ENCODE results near the gene NOP53.
A peak's percentile ranks its signal among the peaks of the same experiment; 100 is the strongest.
"Not testable (repeated sequence)": the region's sequence is repeated elsewhere in the genome, so short reads cannot be mapped to it uniquely, and the experiment has no call there.

The NOP53 gene

DNA sequence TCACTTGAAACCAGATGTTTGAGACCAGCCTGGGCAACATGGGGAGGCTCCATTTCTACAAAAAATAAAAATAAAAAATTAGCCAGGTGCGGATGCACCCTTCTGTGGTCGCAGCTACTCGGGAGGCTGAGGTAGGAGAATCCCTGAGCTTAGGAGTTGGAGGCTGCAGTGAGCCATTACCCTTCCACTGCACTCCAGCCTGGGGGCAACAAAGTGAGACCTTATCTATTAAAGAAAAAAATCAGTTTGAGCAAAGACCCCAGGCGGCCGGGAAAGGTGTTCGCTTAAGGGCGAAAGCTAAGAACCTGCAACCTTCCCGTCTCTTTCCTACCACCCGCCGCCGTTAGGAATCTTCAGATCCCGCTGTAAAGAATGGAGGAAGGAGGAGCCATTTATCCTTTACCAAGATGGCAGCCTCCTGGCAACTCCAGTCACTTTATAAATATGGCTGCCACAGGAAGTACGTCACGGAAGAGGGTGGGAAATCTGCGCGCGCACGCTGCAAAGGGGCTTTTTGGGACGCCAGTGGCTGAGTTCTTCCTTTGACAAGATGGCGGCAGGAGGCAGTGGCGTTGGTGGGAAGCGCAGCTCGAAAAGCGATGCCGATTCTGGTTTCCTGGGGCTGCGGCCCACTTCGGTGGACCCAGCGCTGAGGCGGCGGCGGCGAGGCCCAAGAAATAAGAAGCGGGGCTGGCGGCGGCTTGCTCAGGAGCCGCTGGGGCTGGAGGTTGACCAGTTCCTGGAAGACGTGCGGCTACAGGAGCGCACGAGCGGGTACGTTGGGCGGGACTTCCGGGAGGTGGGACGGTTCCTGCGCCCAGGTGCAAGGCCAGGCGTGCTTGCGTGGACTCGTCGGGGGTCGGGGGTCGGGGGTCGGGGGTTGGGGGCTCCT lies at the start of gene NOP53:
Gene NOP53, plus strand, starts transcription at position 537 of the 892 bp plus-strand sequence. Its CDS starts 14 bp downstream, at position 551.
- DNase-seq, result peak; percentile 98 to 99

DNA sequence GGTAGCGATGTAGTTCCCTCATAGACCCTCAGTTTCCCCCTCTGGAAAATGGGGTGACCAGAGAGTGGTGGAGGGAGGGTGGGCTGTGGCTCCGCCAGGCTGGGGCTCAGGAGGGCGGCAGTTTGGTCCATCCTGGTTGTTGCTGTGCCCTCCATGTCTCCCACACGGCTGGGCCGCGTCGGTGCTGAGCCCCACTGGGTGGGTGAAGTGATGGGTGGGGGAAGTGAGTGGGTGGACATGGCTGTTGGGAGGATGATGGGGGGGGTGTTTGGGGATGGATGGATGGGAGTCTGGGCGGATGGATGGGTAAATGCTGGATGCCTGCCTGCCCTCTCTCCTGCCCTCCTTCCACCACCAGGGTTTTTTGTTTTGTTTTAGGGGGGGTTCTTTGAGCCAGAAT lies 48.7 kb upstream of the NOP53 start:
- DNase-seq, result no peak

DNA sequence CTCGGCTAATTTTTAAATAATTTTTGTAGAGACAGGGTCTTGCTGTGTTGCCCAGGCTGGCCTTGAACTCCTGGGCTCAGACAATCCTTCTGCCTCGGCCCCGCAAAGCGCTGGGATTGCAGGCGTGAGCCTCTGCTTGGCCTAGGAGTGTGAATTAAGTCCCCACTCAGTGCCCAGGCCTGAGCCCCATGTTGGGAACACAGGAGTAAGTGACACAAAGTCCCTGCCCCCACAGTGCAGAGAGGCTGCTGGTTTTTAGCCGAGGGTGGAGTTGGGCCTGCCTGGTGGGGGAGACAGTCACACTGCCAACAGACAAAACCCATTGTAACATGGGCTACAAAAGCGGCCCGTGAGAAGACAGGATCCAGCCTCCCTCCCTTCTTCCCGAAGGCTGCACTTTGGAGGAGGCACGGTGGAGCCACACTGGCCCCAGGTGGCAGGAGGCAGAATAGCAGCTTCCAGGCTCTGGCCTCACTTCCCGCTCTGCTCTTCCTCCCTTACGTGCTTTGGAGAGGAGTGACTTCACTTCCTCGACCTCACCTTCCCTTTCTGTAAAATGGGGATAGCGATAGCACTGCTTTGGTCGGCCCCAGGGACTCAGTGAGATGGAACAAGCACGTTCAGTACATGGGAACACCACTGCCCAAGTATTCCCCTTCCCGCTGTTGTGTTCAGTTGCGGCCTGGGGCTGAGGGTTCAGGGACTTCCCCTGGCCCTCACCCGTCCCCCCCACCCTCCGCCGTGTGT lies 47.3 kb upstream of the NOP53 start:
- DNase-seq, result peak; percentile 68 to 76

DNA sequence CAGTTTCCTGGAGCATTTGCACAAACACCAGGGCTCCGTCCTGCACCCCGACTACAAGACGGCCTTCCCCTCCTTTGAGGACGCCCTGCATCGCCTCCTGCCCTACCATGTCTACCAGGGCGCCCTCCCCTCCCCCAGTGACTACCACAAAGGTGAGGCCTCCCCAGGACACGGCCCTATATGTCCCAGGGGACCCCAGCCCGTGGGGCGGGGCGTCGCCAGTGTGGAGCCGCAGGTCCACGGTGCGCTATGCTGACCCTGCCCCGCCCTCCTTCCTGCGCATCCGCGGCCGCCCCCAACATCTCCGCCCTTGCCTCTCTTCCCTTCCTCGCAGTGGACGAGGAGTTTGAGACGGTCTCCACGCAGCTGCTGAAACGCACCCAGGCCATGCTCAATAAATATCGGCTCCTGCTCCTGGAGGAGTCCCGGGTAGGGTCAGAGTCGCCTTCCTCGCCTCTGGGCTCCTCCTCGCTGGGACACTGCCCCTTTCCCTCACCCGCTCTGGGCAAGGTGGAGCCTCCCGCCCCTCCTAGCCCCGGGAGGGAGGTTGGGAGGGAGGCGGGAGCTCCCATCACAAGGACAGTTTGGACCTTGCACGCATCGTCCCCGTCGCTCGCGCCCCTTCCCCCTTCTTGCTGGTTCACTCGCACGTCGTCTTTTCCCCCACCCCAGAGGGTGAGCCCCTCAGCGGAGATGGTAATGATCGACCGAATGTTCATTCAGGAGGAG lies 46.6 kb upstream of the NOP53 start:
- no peak for DNase-seq

DNA sequence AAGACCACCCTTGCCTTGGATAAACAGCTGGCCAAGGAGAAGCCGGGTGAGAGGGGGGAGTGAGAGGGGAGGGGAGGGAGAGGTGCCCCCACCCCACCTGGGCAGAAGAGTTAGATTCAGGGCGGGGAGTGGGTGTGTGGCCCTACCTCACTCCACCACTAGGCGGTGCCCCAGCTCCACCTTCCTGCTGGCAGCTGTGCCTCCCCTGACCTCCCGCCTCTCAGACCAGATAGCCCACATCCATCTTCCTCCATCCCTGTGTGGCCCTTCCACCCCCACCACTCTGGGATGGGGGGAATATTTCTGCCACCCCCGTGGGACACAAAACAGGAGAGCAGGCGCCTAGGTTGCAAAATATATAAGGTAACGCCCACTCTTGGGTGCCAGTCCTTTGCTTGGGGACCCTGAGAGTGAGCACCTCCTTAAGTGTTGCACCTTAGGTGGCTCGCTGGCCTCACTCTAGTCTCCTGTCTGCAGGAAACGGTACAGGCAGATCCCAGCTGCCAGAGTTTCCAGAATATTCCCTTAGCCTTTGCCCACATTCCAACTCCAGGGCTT lies 45.9 kb upstream of the NOP53 start:
- DNase-seq, result peak; percentile 69 to 78

DNA sequence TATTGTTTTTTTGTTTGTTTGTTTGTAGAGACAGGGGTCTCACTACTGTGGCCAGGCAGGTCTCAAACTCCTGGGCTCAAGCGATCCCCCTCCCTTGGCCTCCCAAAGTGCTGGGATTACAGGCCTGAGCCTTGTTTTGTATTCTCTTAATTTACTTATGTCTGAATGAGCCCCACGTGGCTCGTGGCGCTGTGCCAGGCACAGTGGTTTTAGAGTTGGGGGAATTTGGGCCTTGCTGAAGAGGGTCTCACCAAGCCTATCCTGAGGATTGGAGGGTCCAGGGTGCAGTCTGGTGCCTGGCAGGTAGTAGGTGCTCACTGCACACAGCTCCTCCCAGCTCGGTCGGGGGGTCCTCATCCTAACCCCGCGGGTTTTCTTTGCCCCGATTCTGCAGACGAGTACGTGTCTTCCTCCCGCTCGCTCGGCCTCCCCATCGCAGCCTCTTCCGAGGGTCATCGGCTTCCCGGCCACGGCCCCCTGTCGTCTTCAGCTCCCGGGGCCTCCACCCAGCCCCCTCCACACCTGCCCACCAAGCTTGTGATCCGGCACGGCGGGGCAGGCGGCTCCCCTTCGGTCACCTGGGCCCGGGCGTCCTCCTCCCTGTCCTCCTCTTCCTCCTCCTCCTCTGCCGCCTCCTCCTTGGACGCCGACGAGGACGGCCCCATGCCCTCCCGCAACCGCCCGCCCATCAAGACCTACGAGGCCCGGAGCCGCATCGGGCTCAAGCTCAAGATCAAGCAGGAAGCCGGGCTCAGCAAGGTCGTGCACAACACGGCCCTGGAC lies 44.2 kb upstream of the NOP53 start:
- no peak for DNase-seq

DNA sequence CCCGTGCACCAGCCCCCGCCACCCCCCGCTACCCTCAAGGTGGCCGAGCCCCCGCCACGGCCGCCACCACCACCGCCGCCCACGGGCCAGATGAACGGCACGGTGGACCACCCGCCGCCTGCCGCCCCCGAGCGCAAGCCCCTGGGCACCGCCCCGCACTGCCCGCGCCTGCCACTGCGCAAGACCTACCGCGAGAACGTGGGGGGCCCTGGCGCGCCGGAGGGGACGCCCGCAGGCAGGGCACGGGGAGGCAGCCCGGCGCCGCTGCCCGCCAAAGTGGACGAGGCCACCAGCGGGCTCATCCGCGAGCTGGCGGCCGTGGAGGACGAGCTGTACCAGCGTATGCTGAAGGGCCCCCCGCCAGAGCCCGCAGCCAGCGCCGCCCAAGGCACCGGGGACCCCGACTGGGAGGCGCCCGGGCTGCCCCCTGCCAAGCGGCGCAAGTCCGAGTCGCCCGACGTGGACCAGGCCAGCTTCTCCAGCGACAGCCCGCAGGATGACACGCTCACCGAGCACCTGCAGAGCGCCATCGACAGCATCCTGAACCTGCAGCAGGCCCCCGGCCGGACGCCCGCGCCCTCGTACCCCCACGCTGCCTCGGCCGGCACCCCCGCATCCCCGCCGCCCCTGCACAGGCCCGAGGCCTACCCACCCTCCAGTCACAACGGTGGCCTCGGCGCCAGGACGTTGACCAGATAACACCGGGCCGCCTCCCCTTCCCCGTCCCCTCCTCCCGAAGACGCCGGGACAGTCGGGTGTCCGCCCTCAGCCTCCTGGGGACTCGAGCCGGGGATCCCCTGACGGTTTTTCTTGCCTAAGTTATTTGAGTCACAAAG lies 43.4 kb upstream of the NOP53 start:
- no peak for DNase-seq

DNA sequence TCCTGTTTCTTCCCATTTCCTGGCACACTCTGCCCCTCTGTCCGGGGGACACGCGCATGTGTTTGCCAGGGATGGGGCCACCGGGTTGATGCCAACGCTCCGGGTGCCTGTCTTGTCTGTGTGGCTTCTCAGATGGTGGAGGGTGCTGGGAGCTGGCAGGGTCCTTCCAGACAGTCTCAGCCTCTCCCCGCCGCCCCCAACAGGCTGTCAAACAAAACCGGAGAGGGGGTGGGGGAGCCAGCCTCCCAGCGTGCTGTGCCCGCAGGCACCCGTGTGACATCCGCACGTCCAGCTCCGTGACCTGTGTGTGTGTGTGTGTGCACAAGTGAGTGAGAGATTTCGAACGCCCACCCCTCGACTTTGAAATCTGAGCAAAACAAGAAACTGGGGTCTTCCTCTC lies 42.7 kb upstream of the NOP53 start:
- no peak for DNase-seq

DNA sequence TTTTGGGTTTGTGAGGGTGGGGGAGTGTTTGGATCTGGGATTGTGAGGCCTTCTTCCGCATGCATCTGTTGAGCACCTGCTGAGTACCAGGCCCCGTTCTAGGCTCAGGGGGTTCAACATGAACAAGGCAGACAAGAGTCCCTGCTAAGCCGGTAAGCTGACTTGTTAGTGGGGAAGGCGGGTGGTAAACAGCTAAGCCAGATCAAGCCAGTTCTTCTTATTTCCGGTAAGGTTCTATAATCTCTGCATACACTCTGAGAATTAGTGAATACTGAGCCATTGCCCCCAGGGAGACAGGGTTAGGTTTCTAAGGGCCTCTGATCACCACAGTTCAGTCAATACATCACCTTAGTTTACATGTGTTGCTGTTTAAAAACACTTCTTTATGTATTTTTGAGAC lies 42.0 kb upstream of the NOP53 start:
- DNase-seq, result no peak

DNA sequence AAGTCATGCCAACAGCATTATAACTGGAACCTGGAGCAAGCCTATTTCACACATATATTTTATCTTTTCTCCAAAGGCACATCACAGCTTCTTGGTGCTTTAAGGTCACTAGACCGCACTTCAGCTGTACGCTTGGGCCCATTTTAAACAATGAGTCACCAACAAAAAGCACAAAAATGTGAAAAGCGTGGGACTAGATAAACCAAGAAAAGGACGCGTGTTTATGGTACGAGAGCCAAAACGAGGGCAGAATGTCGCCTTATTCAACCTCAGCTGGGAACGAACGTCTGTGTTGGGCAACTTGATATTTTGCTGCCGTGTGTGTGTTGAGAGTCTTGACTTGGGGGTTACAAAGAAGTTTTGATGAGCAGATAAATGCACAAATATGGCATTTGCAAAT lies 41.3 kb upstream of the NOP53 start:
- DNase-seq, result no peak

DNA sequence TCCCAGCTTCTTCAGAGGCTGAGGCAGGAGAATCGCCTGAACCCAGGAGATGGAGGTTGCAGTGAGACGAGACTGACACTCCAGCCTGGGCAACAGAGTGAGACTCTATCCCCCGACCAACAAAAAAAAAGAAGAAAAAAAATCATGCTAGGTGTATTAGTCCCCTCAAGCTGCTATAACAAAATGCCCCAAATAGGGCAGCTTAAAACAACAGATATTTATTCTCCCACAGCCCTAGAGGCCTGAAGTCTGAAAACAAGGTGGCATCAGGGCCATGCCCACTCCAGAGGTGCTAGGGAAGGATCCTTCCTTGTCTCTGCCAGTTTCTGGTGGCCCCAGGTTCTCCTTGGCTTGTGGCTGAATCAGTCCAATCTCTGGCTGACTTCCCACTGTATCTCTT lies 40.7 kb upstream of the NOP53 start:
- DNase-seq, result no peak

DNA sequence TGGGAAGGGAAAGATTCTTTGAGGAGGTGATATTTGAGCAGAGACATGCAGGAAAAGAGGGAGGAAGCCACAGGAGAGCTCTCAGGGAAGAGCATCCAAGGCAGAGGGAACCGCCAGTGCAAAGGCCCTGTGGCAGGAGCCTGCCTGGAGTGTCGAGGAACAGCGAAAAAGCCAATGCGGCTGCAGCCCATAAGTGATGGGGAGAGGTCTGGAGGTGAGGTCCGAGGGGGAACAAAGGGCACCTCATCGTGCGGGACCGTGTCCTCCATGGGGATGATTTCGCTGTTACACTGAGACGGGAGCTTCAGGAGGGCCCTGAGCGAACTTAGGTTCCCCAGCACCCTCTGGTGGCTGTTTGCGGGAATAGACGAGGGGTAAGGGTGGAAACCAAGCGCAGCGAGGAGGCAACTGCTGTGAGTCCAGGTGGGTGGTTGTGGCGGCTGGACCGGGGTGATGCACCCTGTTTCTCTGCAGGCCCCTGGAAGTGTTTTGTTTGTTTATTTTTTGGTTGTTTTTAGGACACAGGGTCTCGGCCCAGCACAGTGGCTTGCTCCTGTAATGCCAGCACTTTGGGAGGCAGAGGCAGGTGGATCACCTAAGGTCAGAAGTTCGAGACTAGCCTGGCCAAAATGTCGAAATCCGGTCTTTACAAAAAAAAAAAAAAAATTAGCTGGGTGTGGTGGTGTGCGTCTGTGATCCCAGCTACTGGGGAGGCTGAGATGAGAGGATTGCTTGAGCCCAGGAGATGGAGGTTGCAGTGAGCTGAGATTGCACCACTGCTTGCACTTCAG lies 38.0 kb upstream of the NOP53 start:
- peak; percentile 89 for DNase-seq

DNA sequence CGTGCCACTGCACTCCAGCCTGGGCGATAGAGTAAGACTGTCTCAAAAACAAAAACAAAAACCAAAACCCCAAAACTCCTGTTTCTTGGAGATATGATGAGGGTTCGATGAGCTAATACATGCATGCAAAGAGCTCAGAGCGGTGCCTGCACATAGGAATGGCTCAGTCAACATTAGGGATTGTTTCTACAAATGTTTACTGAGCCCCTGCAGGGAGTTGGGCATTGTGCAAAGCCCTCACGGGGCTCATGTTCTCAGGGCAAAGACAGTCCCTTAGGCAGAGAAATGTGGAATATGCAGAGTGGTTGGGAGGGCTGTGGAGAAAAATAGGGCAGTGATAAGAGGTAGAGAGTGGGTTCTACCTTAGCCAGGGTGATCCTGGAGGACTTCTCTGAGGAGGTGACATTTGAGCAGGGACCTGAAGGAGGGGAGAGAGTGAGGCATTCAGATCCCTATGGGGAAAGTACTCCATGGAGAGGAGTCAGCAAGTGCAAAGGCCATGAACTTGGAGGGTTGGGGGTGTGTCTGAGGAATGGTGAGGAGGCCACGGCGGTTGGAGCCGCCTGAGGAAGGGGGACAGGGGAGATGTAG lies 33.6 kb upstream of the NOP53 start:
- no peak for DNase-seq

DNA sequence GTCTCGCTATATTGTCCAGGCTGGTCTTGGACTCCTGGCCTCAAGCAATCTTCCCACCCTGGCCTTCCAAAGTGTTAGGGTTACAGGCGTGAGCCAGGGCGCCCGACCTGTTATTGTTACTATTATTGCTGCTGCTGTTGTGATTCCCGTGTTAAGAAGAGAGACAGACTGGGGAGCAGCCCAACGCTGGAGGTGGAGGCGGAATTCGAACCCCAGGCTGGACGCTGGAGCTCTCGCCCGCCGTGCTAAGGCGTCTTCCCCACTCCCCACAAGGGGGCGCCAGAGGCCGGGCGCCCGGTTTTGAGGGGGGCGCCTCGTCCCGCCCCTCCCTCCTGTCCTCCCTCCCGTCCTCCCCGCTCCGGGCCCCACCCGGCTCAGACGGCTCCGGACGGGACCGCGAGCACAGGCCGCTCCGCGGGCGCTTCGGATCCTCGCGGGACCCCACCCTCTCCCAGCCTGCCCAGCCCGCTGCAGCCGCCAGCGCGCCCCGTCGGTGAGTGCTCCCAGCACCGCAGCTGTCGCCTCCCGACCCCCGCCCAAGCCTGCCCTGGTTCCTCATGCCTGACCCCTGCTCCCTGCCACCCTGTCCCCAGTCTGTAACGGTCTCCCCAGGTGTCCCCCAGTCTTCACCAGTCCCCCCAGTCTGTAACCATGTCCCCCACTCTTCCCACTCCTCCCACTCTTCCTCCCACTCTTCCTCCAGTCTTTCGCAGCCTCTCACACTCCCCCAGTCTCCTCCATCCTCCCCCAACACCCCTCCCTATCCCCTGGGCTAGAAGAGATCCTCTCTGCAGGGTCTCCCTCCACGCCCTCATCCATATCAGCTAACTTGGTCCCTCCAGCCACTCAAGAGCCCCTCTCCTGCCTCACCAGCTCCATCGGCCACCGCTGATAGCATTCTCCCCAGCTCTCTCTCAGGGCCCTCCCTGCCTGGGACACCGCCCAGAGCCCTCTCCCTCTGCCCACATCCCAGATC lies 32.0 kb upstream of the NOP53 start, which contains the start of gene EHD2:
Gene EHD2, plus strand, starts transcription at position 377 of the 976 bp plus-strand sequence. CDS start 3,191 bp downstream, outside the sequence.
- peak; percentile 72 to 75 for DNase-seq

DNA sequence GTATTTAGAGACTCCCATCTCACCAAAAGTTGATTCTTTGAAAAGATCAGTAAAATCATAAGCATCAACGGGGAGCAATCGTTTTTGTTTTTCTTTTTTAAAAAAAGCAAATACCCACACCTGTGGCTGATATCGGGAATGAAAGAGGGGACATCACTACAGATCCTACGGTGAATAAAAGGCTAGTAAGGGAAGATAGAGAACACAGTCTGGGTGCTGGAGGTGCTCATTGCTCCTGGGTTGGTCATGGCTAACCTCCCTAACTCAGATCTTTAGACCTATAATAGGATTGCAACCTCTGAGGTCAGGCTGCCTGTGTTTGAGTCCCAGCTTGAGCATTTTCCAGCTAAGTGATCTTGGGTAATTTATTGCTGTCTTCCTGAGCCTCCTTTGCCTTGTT lies 31.0 kb upstream of the NOP53 start:
- no peak for DNase-seq

DNA sequence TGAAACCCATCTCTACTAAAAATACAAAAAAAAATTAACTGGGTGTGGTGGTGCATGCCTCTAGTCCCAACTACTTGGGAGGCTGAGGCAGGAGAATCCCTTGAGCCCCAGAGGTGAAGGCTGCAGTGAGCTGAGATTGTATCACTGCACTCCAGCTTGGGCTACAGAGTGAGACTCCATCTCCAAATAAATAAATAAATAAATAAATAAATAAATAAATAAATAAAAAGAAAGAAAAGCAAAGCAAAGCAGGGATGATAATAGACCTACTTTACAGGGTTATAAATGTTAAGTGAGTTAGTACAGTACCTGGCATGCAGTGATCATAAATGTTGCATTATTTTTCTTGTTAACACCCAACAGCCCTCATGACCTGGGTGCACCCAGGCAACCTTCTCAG lies 30.5 kb upstream of the NOP53 start:
- DNase-seq, result not testable (repeated sequence)

DNA sequence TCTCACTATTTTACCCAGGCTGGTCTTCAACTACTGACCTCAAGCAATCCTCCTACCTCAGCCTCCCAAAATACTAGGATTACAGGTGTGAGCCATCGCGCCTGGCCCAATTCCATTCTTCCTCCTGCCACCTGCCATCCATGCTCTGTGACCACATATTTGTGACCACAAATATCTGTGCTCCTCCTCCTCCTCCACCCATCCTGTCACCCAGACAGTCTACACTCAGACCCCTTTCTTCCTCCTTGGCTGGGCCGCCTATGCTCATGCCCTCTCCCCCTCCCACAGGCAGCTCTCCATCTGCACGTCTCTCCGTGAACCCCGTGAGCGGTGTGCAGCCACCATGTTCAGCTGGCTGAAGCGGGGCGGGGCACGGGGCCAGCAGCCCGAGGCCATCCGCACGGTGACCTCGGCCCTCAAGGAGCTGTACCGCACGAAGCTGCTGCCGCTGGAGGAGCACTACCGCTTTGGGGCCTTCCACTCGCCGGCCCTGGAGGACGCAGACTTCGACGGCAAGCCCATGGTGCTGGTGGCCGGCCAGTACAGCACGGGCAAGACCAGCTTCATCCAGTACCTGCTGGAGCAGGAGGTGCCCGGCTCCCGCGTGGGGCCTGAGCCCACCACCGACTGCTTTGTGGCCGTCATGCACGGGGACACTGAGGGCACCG lies 28.9 kb upstream of the NOP53 start:
- DNase-seq, result no peak

Measured in activated T-cell treated with anti-CD3 and anti-CD28 coated beads, Interleukin-2, amount 50 U/mL, for 48 hours (primary cell).